Activated naive CD8-positive, alpha-beta T cell treated with anti-CD3 and anti-CD28 coated beads, Interleukin-2, amount 50 U/mL, for 16 hours (primary cell): ENCODE data around the gene USP26.
"Not testable (repeated sequence)": the region's sequence is repeated elsewhere in the genome, so short reads cannot be mapped to it uniquely, and the experiment has no call there.

Source experiments
- DNase-seq: peaks from one replicate; pipeline ENCODE4 v3.0.0-alpha.2; 2020; ENCODE audit warnings: low read depth, low spot score

The USP26 gene

DNA sequence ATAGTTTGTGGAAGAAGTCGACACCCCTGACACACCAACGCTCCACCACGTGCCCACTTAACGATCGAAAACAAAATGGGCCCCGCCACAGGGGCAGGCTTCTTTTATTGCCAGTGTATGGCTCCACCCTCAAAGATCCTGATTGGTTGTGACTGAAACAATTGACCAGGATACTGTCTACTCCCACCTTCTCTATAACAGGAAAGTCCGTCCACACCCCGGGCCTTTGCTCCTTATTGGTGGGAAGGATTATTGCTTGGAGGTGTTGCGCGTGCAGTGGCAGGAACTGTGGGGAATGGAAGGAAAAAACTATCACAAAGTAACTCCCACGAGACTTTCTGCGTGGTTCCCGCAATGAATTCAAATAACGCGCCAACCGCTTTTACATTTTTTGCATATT, at the start of gene USP26:
Gene USP26 (minus strand): TSS at position 79 of the 400 bp plus-strand sequence. CDS start 68,889 bp downstream, outside the sequence.
- no peak for DNase-seq

DNA sequence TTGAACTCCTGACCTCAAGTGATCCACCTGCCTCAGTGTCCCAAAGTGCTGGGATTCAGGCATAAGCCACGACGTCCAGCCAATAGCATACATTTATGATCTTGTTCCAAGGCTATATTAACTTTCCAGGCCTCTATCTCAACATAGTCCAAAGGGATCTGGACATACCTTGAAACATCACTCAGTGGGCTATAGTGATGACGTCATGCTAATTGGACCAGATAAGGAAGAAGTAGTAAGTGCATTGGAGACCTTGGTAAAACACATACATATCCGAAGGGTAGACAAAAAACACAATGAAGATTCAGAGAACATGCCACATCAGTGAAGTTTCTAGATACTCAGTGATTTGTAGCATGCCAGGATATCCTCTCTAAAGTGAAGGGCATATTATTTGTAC, 37.4 kb upstream of the USP26 start:
- no peak for DNase-seq

- DNase-seq, result no peak
Observed at GRCh38 chrX:133120406-133120805, 23.5 kb upstream of the USP26 start.

DNA sequence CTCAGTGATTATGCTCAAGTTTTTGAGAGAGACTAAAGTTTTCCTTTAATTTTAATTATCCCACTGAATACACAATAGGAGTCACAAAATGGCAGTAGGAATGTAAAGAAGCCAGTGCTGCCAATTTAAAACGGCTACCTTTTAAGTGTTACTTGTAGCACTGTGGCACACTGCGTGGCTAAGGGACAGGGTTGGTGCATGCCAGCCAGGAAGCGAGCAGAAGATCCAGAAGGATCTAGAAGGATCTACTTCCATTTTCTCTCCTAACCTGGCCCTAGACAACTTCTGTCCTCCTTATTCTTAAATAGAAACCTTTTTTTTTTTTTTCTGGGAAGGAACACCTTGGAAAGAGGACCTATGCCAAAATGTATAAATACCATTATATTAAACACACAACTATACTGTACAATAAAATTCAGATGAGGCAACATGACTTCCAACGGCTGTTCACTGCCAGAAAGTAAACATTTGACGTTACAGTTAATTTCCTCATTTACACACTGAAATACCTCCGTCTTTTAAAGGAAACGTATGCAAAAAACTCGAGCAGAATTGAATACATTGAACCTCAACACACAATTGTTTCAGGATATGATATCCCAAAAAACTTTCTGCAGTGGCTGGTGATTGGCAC, 2.7 kb downstream of the USP26 start:
- DNase-seq, result no peak

GRCh38 chrX:133090236-133090809, 6.6 kb downstream of the USP26 start:
- DNase-seq, result no peak

- DNase-seq, result no peak
Observed at GRCh38 chrX:133089411-133089810, 7.5 kb downstream of the USP26 start.

- no peak for DNase-seq
Observed at GRCh38 chrX:133085785-133086184, 11.1 kb downstream of the USP26 start.

- not testable (repeated sequence) for DNase-seq
Observed at GRCh38 chrX:133085056-133085455, 11.9 kb downstream of the USP26 start.

DNA sequence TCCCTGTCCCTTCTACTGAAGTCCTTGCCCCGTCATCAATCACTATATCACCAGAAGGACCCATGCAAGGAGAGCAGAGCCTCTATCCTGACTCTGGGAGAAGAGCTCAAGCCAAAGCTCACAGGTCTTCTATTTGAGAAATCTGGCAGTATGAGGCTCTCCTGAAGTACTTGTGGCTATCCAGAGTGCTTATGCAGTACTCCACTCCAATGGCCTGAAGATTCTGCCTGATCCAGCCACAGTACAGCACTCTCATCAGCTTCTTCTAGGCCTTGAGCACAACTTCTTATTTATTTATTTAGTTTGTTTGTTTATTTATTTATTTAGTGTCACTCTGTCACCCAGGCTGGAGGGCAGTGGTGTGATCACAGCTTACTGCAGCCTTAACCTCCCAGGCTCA, 13.0 kb downstream of the USP26 start:
- no peak for DNase-seq

- DNase-seq, result no peak
Observed at GRCh38 chrX:133081990-133082389, 14.9 kb downstream of the USP26 start.

GRCh38 chrX:133077856-133078255, 19.1 kb downstream of the USP26 start:
- DNase-seq, result not testable (repeated sequence)

GRCh38 chrX:133072566-133072965, 24.3 kb downstream of the USP26 start:
- DNase-seq, result no peak

DNA sequence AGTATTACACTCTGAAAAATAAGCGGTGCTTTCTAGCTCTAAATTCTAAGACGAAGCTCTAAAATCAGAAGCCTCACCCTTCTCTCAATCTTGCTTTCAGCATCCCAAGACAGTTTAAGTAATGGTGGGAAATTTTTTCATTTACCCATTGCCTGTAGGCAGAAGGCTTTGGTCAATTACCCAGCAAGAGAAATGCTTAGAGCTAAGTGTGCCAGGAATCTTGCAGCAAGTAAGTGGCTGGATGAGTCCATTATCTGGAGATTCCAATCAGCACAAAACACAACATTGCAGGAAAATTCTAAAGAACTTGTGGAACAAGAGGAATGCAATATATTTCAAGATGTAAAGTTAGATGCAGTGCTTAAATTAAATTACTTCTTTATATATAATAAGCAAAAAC, 28.4 kb downstream of the USP26 start:
- no peak for DNase-seq

DNA sequence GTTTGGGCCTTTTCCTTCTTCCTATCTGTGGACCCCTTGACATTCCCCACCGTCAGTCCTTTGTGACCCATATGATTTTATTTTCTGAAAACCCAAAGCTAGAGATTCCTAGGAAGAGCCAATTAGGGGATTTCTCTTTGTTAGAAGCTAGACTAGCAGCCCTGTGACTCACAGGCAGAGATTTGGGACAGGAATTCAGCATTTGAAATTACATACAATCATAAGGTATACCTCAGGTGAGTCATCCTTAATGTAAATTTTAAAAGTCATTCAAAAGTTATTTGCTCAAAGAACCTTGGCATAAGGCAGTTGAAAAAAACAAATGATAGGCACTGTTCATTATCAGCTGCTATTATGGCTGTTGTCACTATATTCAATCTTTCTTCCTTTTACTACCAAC, 40.6 kb downstream of the USP26 start:
- no peak for DNase-seq

GRCh38 chrX:133054761-133055405, 42.0 kb downstream of the USP26 start:
- DNase-seq, result no peak

DNA sequence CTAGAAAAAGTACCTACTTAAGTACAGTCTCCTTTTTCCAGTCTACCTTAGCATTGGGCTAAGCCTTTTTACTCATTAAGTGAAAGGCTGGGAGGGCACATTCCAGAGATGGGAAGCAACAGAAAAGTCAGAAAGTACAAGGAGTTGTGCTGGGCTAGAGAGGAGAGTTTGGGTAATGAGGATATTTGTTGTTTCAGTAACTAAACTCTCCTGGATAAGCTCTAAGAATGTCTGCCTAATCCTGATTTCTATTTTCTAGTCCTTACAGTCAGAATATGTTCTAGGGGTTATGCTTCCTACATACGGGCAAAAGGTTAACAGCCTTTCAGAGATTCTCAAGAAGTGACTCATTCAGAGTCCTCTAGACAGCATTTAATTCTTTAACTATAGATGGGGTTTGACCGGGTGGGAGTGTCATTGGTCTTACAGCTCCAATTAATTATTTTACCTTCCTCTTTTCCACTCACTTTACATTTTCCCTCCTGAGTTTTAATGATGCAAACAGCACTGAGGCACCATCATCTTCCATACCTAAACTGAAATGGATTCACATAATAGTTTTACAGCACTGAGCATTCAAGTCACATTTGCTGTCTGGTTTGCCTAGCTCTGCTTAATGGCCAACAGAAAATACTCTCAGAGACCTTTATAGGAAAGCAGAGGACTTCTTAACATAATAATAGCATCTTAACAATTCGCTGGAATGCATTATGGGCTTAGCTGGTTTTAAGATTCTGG, 42.9 kb downstream of the USP26 start:
- DNase-seq, result no peak

- DNase-seq, result no peak
Observed at GRCh38 chrX:133048751-133049150, 48.2 kb downstream of the USP26 start.

DNA sequence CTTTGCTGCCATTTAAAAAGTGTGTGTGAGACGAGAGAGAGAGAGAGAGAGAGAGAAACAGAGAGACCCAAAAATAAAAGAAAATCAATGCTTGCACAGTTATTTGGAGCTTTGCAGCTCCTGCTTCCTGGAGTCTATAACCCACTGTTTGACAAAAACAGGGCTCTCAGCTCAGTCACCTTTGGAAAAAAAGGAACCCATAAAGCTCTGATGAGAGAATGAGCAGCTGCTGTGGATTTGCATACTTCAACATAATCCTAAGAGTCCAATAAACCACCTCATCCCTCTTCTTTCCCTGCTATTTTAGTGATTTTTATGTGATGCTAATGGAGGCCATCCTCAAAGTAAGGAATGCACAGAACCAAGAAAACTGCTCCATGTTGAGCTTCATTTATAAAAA, 50.3 kb downstream of the USP26 start:
- no peak for DNase-seq

DNA sequence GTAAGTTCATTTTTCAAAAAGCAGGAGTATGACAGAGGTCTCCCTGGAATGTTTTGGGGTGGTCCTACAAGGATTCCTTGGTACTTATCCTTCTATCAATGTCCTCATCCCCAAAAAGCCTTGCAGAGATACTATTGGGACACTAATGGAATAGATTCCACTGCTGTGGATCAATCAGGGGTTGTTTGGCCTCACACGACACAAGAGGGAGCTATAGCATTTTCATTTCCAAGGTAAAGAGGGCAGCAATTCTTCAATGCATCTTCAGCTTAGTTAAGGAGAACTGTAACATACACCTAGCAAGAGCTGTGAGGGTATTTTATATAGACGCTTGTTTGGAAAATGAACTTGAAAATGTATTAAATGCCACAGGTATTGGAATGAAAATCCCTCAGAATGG, 50.9 kb downstream of the USP26 start:
- DNase-seq, result no peak

DNA sequence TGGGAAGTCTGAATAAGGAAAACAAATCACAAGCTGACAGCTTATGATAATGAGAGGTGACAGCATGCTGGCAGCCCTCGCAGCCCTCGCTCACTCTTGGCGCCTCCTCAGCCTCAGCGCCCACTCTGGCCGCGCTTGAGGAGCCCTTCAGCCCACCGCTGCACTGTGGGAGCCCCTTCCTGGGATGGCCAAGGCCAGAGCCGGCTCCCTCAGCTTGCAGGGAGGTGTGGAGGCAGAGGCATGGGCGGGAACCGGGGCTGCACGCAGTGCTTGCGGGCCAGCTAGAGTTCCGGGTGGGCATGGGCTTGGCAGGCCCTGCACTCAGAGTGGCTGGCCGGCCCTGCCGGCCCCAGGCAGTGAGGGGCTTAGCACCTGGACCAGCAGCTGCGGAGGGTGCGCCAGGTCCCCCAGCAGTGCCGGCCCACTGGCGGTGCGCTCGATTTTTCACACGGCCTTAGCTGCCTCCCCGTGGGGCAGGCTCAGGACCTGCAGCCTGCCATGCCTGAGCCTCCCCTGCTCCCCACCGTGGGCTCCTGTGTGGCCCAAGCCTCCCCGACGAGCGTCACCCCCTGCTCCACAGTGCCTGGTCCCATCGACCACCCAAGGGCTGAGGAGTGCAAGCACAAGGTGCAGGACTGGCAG, 52.6 kb downstream of the USP26 start:
- DNase-seq, result not testable (repeated sequence)

GRCh38 chrX:133042260-133042659, 54.6 kb downstream of the USP26 start:
- no peak for DNase-seq

GRCh38 chrX:133033010-133033409, 63.9 kb downstream of the USP26 start:
- DNase-seq, result no peak
